HG03064 (cell line): ENCODE results near the gene PEX11B.

Experiments
- ATAC-seq: cut with Tn5 transposase; IDR thresholded peaks from one replicate; pipeline ENCODE4 v1.9.1; 2021; ENCODE audit warnings: low read depth; ENCODE audit not compliant: unreplicated experiment

PEX11B gene

GRCh38 chr1:145916745-145917144 is 1.8 kb downstream of the PEX11B start:
- no peak for ATAC-seq

- no peak for ATAC-seq
Observed at GRCh38 chr1:145912128-145912641, 6.3 kb downstream of the PEX11B start.

- no peak for ATAC-seq
Observed at GRCh38 chr1:145908653-145909052, 9.9 kb downstream of the PEX11B start.

GRCh38 chr1:145906954-145907753 is 11.4 kb downstream of the PEX11B start:
- no peak for ATAC-seq

- no peak for ATAC-seq
Observed at GRCh38 chr1:145901312-145902021, 17.1 kb downstream of the PEX11B start.

GRCh38 chr1:145898756-145899155 is 19.8 kb downstream of the PEX11B start:
- no peak for ATAC-seq

- ATAC-seq, result no peak
Observed at GRCh38 chr1:145897969-145898368, 20.5 kb downstream of the PEX11B start.

GRCh38 chr1:145895471-145895870 is 23.0 kb downstream of the PEX11B start:
- ATAC-seq, result no peak

GRCh38 chr1:145893306-145894055 is 25.0 kb downstream of the PEX11B start:
- ATAC-seq, result no peak

- no peak for ATAC-seq
Observed at GRCh38 chr1:145892486-145893087, 25.9 kb downstream of the PEX11B start.

- ATAC-seq, result no peak
Observed at GRCh38 chr1:145891587-145892485, 26.7 kb downstream of the PEX11B start.

GRCh38 chr1:145891143-145891542 is 27.4 kb downstream of the PEX11B start:
- no peak for ATAC-seq

- no peak for ATAC-seq
Observed at GRCh38 chr1:145889722-145890121, 28.8 kb downstream of the PEX11B start.

- no peak for ATAC-seq
Observed at GRCh38 chr1:145887631-145888030, 30.9 kb downstream of the PEX11B start.

- no peak for ATAC-seq
Observed at GRCh38 chr1:145886816-145887215, 31.7 kb downstream of the PEX11B start.

GRCh38 chr1:145886390-145886789 is 32.1 kb downstream of the PEX11B start:
- ATAC-seq, result no peak

- peak; percentile 99 for ATAC-seq
Observed at GRCh38 chr1:145885738-145886287, 32.7 kb downstream of the PEX11B start, which contains the start of gene ANKRD35. Gene ANKRD35, minus strand, starts transcription at chr1:145885866. Its CDS starts 108 bp downstream, at chr1:145885758.

- no peak for ATAC-seq
Observed at GRCh38 chr1:145884675-145885074, 33.8 kb downstream of the PEX11B start.

- no peak for ATAC-seq
Observed at GRCh38 chr1:145879775-145880174, 38.7 kb downstream of the PEX11B start.
